SK-N-SH (cell line): ENCODE measurements around the gene DYNC2LI1. TPM values are rescaled to one million over a fixed set of nuclear protein-coding genes. Genes with fewer than 3 reads are reported as not detected.

Source experiments
- CTCF ChIA-PET: fragments of 300-600, 350-600 bp; formaldehyde crosslinking; extraction: SDS; loops from one replicate; lab custom pipeline; 2021; lab: Yijun Ruan, JAX
- POLR2A ChIA-PET: fragments of 350-600 bp; sonication (Branson Sonifier 250); formaldehyde crosslinking; extraction: SDS; loops from one replicate; lab custom pipeline; 2020; ENCODE audit warnings: antibody characterized with exemption, inconsistent platforms; lab: Yijun Ruan, JAX
- DNase-seq: peaks from one replicate; pipeline ENCODE4 v3.0.0; 2012
- H2AFZ ChIP-seq: fragments of 200-600 bp; sonication (generic); 2 replicates; pipeline ENCODE4 v1.8.1; 2016; ENCODE audit warnings: antibody characterized with exemption, mild to moderate bottlenecking, low read depth
- H3F3A ChIP-seq: fragments of 200-600 bp; sonication (generic); replicated peaks from 2 replicates; pipeline ENCODE3; 2016; ENCODE audit warnings: antibody characterized with exemption, mild to moderate bottlenecking; ENCODE audit not compliant: insufficient read depth
- H3K27ac ChIP-seq, 2 experiments: fragments of 200-500 bp in 1 of 2; fragments of 200-600 bp in 1 of 2; sonication (Bioruptor generic) in 1 of 2; sonication (generic), shearing (Covaris generic) in 1 of 2; 2 replicates each; pipeline versions ENCODE4 v1.5.1 to v1.6.1; 2014 to 2016; ENCODE audit warnings: low read depth in 2 of 2, inconsistent platforms in 1 of 2, low read length in 1 of 2, mild to moderate bottlenecking in 1 of 2, mixed read lengths in 1 of 2
- H3K27me3 ChIP-seq: fragments of 200-600 bp; sonication (generic), shearing (Covaris generic); 2 replicates; pipeline ENCODE4 v1.6.1; 2016; ENCODE audit warnings: mixed run types; ENCODE audit not compliant: insufficient read depth
- H3K36me3 ChIP-seq, 2 experiments: fragments of 200-500 bp in 1 of 2; fragments of 200-600 bp in 1 of 2; sonication (Bioruptor generic) in 1 of 2; sonication (generic) in 1 of 2; replicated peaks in 1 of 2; 2 replicates each; pipeline versions ENCODE3 to v1.5.1; 2014 to 2016; ENCODE audit warnings: low read length in 1 of 2, mild to moderate bottlenecking in 1 of 2; ENCODE audit not compliant: insufficient read depth in 2 of 2, control insufficient read depth in 1 of 2
- H3K4me1 ChIP-seq, 2 experiments: fragments of 200-500 bp in 1 of 2; fragments of 200-600 bp in 1 of 2; sonication (Bioruptor generic) in 1 of 2; sonication (generic), shearing (Covaris generic) in 1 of 2; 2 replicates each; pipeline versions ENCODE4 v1.5.1 to v1.6.1; 2014 to 2016; ENCODE audit warnings: low read depth in 1 of 2, low read length in 1 of 2, mixed run types in 1 of 2; ENCODE audit not compliant: insufficient read depth in 2 of 2, control insufficient read depth in 1 of 2
- H3K4me2 ChIP-seq: fragments of 200-600 bp; sonication (generic), shearing (Covaris generic); 2 replicates; pipeline ENCODE4 v1.6.1; 2017; ENCODE audit warnings: mixed run types
- H3K4me3 ChIP-seq, 2 experiments: fragments of 200-500 bp in 1 of 2; fragments of 200-600 bp in 1 of 2; sonication (Bioruptor generic) in 1 of 2; sonication (generic), shearing (Covaris generic) in 1 of 2; 2 replicates each; pipeline versions ENCODE4 v1.5.1 to v1.8.1; 2014 to 2016; ENCODE audit warnings: low read depth in 2 of 2, inconsistent platforms in 1 of 2, low read length in 1 of 2, mild to moderate bottlenecking in 1 of 2, mixed read lengths in 1 of 2, moderate library complexity in 1 of 2
- H3K79me2 ChIP-seq: fragments of 200-600 bp; sonication (generic); 2 replicates; pipeline ENCODE4 v1.8.1; 2017; ENCODE audit warnings: mild to moderate bottlenecking; ENCODE audit not compliant: insufficient read depth
- H3K9ac ChIP-seq: fragments of 200-600 bp; sonication (generic); 2 replicates; pipeline ENCODE4 v1.6.1; 2017; ENCODE audit warnings: mixed run types
- H3K9me2 ChIP-seq: fragments of 200-600 bp; sonication (generic); 2 replicates; pipeline ENCODE4 v1.6.1; 2017; ENCODE audit warnings: mixed run types
- H3K9me3 ChIP-seq: fragments of 200-600 bp; sonication (generic); 2 replicates; pipeline ENCODE4 v1.6.1; 2017; ENCODE audit warnings: mixed run types, mild to moderate bottlenecking, moderate library complexity
- H4K20me1 ChIP-seq: fragments of 200-600 bp; sonication (generic); 2 replicates; pipeline ENCODE4 v1.6.1; 2017; ENCODE audit warnings: mild to moderate bottlenecking, mixed run types; ENCODE audit not compliant: insufficient read depth
- CHD2 ChIP-seq: fragments of 150-350 bp; IDR thresholded peaks from 2 replicates; pipeline ENCODE4 v1.6.1; 2018; ENCODE audit warnings: low read length; ENCODE audit not compliant: partially characterized antibody
- ELF1 ChIP-seq: IDR thresholded peaks from 2 replicates; pipeline ENCODE4 v1.4.0; 2012
- FOXJ3 ChIP-seq: sonication (generic); formaldehyde crosslinking; IDR thresholded peaks from 2 replicates; pipeline ENCODE4 v1.5.1; 2020; ENCODE audit warnings: mild to moderate bottlenecking, missing genetic modification reagents
- GABPA ChIP-seq: IDR thresholded peaks from 2 replicates; pipeline ENCODE4 v1.4.0; 2012; ENCODE audit warnings: low read depth, mild to moderate bottlenecking
- GATA2 ChIP-seq: sonication (generic); formaldehyde crosslinking; IDR thresholded peaks from 2 replicates; pipeline ENCODE4 v1.5.0; 2020; ENCODE audit warnings: mild to moderate bottlenecking, missing genetic modification reagents
- JUND ChIP-seq: IDR thresholded peaks from 2 replicates; pipeline ENCODE4 v1.4.0; 2012
- NRF1 ChIP-seq: IDR thresholded peaks from 2 replicates; pipeline ENCODE4 v1.6.1; 2012; ENCODE audit warnings: low read depth, mild to moderate bottlenecking, low read length
- PBX3 ChIP-seq: IDR thresholded peaks from 2 replicates; pipeline ENCODE4; 2012
- RAD21 ChIP-seq: IDR thresholded peaks from 2 replicates; pipeline ENCODE4 v1.6.1; 2012; ENCODE audit warnings: mild to moderate bottlenecking, low read length
- RCOR1 ChIP-seq: fragments of 150-350 bp; IDR thresholded peaks from 2 replicates; pipeline ENCODE4 v1.6.1; 2017; ENCODE audit warnings: antibody characterized with exemption, low read length
- RFX5 ChIP-seq: IDR thresholded peaks from 2 replicates; pipeline ENCODE4 v1.6.1; 2012; ENCODE audit warnings: mild to moderate bottlenecking, improper control_type of control experiment, low read length
- TCF12 ChIP-seq: IDR thresholded peaks from 2 replicates; pipeline ENCODE4 v1.4.0; 2012
- WGBS: methylation state at CpG from one replicate; pipeline ENCODE4 v1.1.6; 2017; ENCODE audit warnings: low lambda C conversion rate; 5-methylcytosine and 5-hydroxymethylcytosine counted together
- polyA plus RNA-seq, 3 experiments: library from polyadenylated mRNA; depleted of rRNA; stranded (reverse); fragments of >200 nt; gene quantifications; 2 replicates each; pipeline ENCODE4 v1.2.3, GENCODE V29; 2012
- TF ChIP-seq, protein P1 (sequence below): IDR thresholded peaks from 2 replicates; pipeline ENCODE4 v1.6.1; 2012; ENCODE audit warnings: mild to moderate bottlenecking, low read depth, low read length, moderate library complexity

DYNC2LI1 gene
- polyA plus RNA-seq, 1 of the 3 experiments (the other 2 are of a cell fraction), result 20.4 TPM

- Histone ChIP-seq H4K20me1 (no peaks in the 10 kb centered on the region), H3K27ac (no peak overlapping the region), H3K4me2 (no peak overlapping the region), H3K9me3 (no peaks in the 10 kb centered on the region), H3K9me2 (no peaks in the 10 kb centered on the region), H2AFZ (no peak overlapping the region), H3K36me3 (no peaks in the 10 kb centered on the region), H3F3A (no peaks in the 10 kb centered on the region), H3K79me2 (no peaks in the 10 kb centered on the region), H3K27me3 (peaks cover 39% of the 10 kb centered on the region), H3K4me1 (no peaks in the 10 kb centered on the region), H3K4me3 (no peak overlapping the region), H3K9ac (no peak overlapping the region)
- WGBS, result 7% methylated on average over 1 of the region's 1 CpG
- POLR2A ChIA-PET, result no interaction called here
- TF ChIP-seq TCF12 (no peak), FOXJ3 (CRISPR knock-in tag) (no peak), PBX3 (no peak), ELF1 (no peak), RAD21 (no peak), NRF1 (no peak), GABPA (no peak), CHD2 (no peak), GATA2 (CRISPR knock-in tag) (no peak)
- TF ChIP-seq, protein P1, sequence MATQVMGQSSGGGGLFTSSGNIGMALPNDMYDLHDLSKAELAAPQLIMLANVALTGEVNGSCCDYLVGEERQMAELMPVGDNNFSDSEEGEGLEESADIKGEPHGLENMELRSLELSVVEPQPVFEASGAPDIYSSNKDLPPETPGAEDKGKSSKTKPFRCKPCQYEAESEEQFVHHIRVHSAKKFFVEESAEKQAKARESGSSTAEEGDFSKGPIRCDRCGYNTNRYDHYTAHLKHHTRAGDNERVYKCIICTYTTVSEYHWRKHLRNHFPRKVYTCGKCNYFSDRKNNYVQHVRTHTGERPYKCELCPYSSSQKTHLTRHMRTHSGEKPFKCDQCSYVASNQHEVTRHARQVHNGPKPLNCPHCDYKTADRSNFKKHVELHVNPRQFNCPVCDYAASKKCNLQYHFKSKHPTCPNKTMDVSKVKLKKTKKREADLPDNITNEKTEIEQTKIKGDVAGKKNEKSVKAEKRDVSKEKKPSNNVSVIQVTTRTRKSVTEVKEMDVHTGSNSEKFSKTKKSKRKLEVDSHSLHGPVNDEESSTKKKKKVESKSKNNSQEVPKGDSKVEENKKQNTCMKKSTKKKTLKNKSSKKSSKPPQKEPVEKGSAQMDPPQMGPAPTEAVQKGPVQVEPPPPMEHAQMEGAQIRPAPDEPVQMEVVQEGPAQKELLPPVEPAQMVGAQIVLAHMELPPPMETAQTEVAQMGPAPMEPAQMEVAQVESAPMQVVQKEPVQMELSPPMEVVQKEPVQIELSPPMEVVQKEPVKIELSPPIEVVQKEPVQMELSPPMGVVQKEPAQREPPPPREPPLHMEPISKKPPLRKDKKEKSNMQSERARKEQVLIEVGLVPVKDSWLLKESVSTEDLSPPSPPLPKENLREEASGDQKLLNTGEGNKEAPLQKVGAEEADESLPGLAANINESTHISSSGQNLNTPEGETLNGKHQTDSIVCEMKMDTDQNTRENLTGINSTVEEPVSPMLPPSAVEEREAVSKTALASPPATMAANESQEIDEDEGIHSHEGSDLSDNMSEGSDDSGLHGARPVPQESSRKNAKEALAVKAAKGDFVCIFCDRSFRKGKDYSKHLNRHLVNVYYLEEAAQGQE, result no peak
- CTCF ChIA-PET, result interaction anchor here (1.0 kb wide), 1 partner anchor 33 kb away, joined by 3 read pairs; no protein-coding TSS in a partner anchor
- peak; percentile 5 for DNase-seq
These were observed 71.3 kb downstream of the DYNC2LI1 start for GRCh38 chr2:43845181-43845580.

- H3K79me2 ChIP-seq, result no peaks in the 10 kb centered on the region
- H3K27ac ChIP-seq, result no peak overlapping the region
- H4K20me1 ChIP-seq, result no peaks in the 10 kb centered on the region
- no peak overlapping the region for H2AFZ ChIP-seq
- H3F3A ChIP-seq, result no peaks in the 10 kb centered on the region
- no peaks in the 10 kb centered on the region for H3K9me3 ChIP-seq
- no peaks in the 10 kb centered on the region for H3K9me2 ChIP-seq
- H3K36me3 ChIP-seq, result no peaks in the 10 kb centered on the region
- no peaks in the 10 kb centered on the region for H3K4me1 ChIP-seq
- H3K27me3 ChIP-seq, result peaks cover 29% of the 10 kb centered on the region
- CTCF ChIA-PET, result interaction anchor here (1.4 kb wide), 1 partner anchor 32 kb away, joined by 3 read pairs; no protein-coding TSS in a partner anchor
- POLR2A ChIA-PET, result no interaction called here
- no peak overlapping the region for H3K4me2 ChIP-seq
- no peak overlapping the region for H3K9ac ChIP-seq
- DNase-seq, result peak; percentile 2
- TF ChIP-seq RFX5 (no peak), RCOR1 (no peak), JUND (no peak), GATA2 (CRISPR knock-in tag) (no peak)
- 69% methylated on average over 5 of the region's 5 CpGs for whole genome bisulfite sequencing
- H3K4me3 ChIP-seq, result no peak overlapping the region
These were observed 72.4 kb downstream of the DYNC2LI1 start for GRCh38 chr2:43846140-43846793.
